ENCODE results near the gene CACNA1I.

- TF ChIP-seq EZH2 (IDR thresholded peaks at IDR 0.05; ENCODE audit: borderline replicate concordance) (no peak), CTCF (IDR thresholded peaks at IDR 0.05; ENCODE audit: poor library complexity) (no peak), EZH2phosphoT487 (IDR thresholded peaks at IDR 0.05; ENCODE audit: low read depth, severe bottlenecking, unreplicated experiment) (no peak)
These were observed 12.6 kb downstream of the CACNA1I start for GRCh38 chr22:39583066-39583667.
